Bronchial epithelial cell (primary cell): ENCODE results near the gene MBNL2. TPM values are rescaled to one million over a fixed set of nuclear protein-coding genes. Genes with fewer than 3 reads are reported as not detected.
"Not testable (repeated sequence)": the region's sequence is repeated elsewhere in the genome, so short reads cannot be mapped to it uniquely, and the experiment has no call there.

Source experiments
- DNase-seq: peaks from one replicate; pipeline ENCODE4 v3.0.0-alpha.2; 2010; ENCODE audit warnings: low read depth
- FAIRE-seq: peaks from 2 replicates; lab custom pipeline; 2011; peaks lifted over from hg19 to GRCh38; lab: Jason Lieb, UNC
- H3K27me3 ChIP-seq: 2 replicates; pipeline ENCODE4 v1.5.1; 2011; ENCODE audit warnings: low read length; ENCODE audit not compliant: control insufficient read depth, insufficient read depth
- H3K36me3 ChIP-seq: 2 replicates; pipeline ENCODE4 v1.5.1; 2011; ENCODE audit warnings: low read length; ENCODE audit not compliant: control insufficient read depth, insufficient read depth
- H3K4me3 ChIP-seq: 2 replicates; pipeline ENCODE4 v1.5.1; 2011; ENCODE audit warnings: mild to moderate bottlenecking, low read depth, low read length, control low read depth
- CTCF ChIP-seq: IDR thresholded peaks from 2 replicates; pipeline ENCODE4 v1.5.1; 2011; ENCODE audit warnings: mild to moderate bottlenecking, moderate library complexity, low read length, control low read depth, inconsistent platforms; ENCODE audit not compliant: insufficient read depth, severe bottlenecking
- total RNA-seq: library from RNA; depleted of rRNA; stranded (reverse); fragments of >200 nt; gene quantifications from 2 replicates; pipeline ENCODE4 v1.2.1, GENCODE V29; 2014

Gene MBNL2
- total RNA-seq, 1 donor from 2014 or later, result 12.4 TPM

- no peaks in the 10 kb centered on the region for H3K27me3 ChIP-seq
- peaks cover 8% of the 10 kb centered on the region for H3K36me3 ChIP-seq
- TF ChIP-seq CTCF, result no peak
- H3K4me3 ChIP-seq, result no peak overlapping the region
- DNase-seq (no peak), FAIRE-seq (no peak)
Observed at GRCh38 chr13:97348569-97349100, 126.5 kb downstream of the MBNL2 start.

GRCh38 chr13:97352012-97352411, 129.9 kb downstream of the MBNL2 start:
- H3K36me3 ChIP-seq, FAIRE-seq: not testable (repeated sequence)

GRCh38 chr13:97352815-97353214, 130.7 kb downstream of the MBNL2 start:
- Histone ChIP-seq H3K36me3 (peaks cover 8% of the 10 kb centered on the region), H3K4me3 (no peak overlapping the region), H3K27me3 (no peaks in the 10 kb centered on the region)
- TF ChIP-seq CTCF, result no peak
- DNase-seq, result no peak
- no peak for FAIRE-seq

More at GRCh38 chr13:97352012-97352411, 129.9 kb downstream of the MBNL2 start:
- DNase-seq, H3K4me3 ChIP-seq, H3K27me3 ChIP-seq: not testable (repeated sequence)

GRCh38 chr13:97353927-97354675, 132.0 kb downstream of the MBNL2 start:
- TF ChIP-seq CTCF, result no peak
- no peak overlapping the region for H3K4me3 ChIP-seq
- H3K36me3 ChIP-seq, result peaks cover 5% of the 10 kb centered on the region
- no peaks in the 10 kb centered on the region for H3K27me3 ChIP-seq
- FAIRE-seq, result no peak
- DNase-seq, result no peak

GRCh38 chr13:97354808-97355207, 132.7 kb downstream of the MBNL2 start:
- H3K27me3 ChIP-seq, result no peaks in the 10 kb centered on the region
- no peak for FAIRE-seq
- no peak overlapping the region for H3K4me3 ChIP-seq
- TF ChIP-seq CTCF, result no peak
- H3K36me3 ChIP-seq, result peaks cover 5% of the 10 kb centered on the region
- DNase-seq, result no peak

- Histone ChIP-seq H3K27me3 (no peaks in the 10 kb centered on the region), H3K4me3 (no peak overlapping the region), H3K36me3 (peaks cover 6% of the 10 kb centered on the region)
- FAIRE-seq, result no peak
- no peak for TF ChIP-seq CTCF
- no peak for DNase-seq
Observed at GRCh38 chr13:97356592-97356991, 134.5 kb downstream of the MBNL2 start.
